ENCODE results near the gene TAF9.

The TAF9 gene

DNA sequence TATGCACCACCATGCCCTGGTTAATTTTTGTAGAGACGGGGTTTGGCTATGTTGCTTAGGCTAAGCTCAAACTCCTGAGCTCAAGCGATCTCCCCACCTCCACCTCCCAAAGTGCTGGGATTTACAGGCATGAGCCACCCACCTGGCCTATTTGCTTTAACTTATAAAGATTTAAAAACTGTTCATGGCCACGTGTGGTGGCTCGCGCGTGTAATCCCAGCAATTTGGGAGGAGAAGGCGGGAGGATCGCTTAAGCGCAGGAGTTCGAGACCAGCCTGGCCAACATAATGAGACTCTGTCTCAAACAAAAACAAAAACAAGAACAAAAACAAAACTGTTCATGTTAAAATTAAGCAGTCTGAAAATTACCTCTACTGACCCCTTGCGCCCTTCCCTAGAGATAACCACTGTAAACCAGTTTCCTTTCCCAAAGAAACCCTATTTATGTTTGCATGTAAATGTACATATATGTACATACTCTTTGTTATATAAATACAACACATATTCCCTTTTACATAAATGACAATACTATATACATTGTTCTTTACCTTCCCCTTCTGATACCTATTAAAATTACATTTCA is 1.5 kb downstream of the TAF9 start:
- Histone ChIP-seq H3K4me1 (ENCODE audit: control insufficient read depth, insufficient read depth, low read length) (no peaks in the 10 kb centered on the region), H3K4me3 (ENCODE audit: low read depth, low read length) (peak overlapping the region; percentile 66), H3K27ac (ENCODE audit: extremely low read depth, low read depth, low read length) (no peak overlapping the region), H3K9me3 (ENCODE audit: control insufficient read depth, insufficient read depth, low read depth, low read length) (no peaks in the 10 kb centered on the region), H3K36me3 (ENCODE audit: control insufficient read depth in 2 of 2, insufficient read depth in 1 of 2, low read length in 2 of 2) (peaks cover 27 to 37% of the 10 kb centered on the region in 2 experiments)
- POLR2A ChIA-PET, result interaction anchor here (0.6 to 1.6 kb wide), 2 partner anchors 35 to 303 kb away, joined by 3 to 4 read pairs; partner anchors contain the start of gene CCDC125
- CTCF ChIA-PET, result interaction anchor here (1.1 kb wide), 1 partner anchor 33 kb away, joined by 3 read pairs; no protein-coding TSS in a partner anchor
- TF ChIP-seq, protein P1, sequence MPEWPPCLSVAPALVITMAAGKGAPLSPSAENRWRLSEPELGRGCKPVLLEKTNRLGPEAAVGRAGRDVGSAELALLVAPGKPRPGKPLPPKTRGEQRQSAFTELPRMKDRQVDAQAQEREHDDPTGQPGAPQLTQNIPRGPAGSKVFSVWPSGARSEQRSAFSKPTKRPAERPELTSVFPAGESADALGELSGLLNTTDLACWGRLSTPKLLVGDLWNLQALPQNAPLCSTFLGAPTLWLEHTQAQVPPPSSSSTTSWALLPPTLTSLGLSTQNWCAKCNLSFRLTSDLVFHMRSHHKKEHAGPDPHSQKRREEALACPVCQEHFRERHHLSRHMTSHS (tag by site-specific recombination; IDR thresholded peaks at IDR 0.05), result no peak

GRCh38 chr5:69364850-69365249 is 4.5 kb downstream of the TAF9 start:
- H3K27ac ChIP-seq (ENCODE audit: extremely low read depth, low read depth, low read length), result no peak overlapping the region
- CTCF ChIA-PET, result interaction anchor here (0.6 kb wide), 1 partner anchor 66 kb away, joined by 3 read pairs; no protein-coding TSS in a partner anchor
- POLR2A ChIA-PET, result no interaction called here
- peaks cover 2% of the 10 kb centered on the region; the same call in 1 of the 2 replicates for H3K4me1 ChIP-seq (ENCODE audit: control insufficient read depth, insufficient read depth, low read length)
- H3K9me3 ChIP-seq (ENCODE audit: control insufficient read depth, insufficient read depth, low read depth, low read length), result no peaks in the 10 kb centered on the region
- no peak overlapping the region for H3K4me3 ChIP-seq (ENCODE audit: low read depth, low read length)
- TF ChIP-seq, protein P2, sequence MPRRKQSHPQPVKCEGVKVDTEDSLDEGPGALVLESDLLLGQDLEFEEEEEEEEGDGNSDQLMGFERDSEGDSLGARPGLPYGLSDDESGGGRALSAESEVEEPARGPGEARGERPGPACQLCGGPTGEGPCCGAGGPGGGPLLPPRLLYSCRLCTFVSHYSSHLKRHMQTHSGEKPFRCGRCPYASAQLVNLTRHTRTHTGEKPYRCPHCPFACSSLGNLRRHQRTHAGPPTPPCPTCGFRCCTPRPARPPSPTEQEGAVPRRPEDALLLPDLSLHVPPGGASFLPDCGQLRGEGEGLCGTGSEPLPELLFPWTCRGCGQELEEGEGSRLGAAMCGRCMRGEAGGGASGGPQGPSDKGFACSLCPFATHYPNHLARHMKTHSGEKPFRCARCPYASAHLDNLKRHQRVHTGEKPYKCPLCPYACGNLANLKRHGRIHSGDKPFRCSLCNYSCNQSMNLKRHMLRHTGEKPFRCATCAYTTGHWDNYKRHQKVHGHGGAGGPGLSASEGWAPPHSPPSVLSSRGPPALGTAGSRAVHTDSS (tag by site-specific recombination; IDR thresholded peaks at IDR 0.05), result peak; percentile 98
- TF ChIP-seq SALL2 (tag by site-specific recombination; IDR thresholded peaks at IDR 0.05; ENCODE audit: borderline replicate concordance) (no peak), ZNF112 (tag by site-specific recombination; IDR thresholded peaks at IDR 0.05) (no peak), ZFP41 (tag by site-specific recombination; IDR thresholded peaks at IDR 0.05; ENCODE audit: borderline replicate concordance) (no peak)
- TF ChIP-seq, protein P3, sequence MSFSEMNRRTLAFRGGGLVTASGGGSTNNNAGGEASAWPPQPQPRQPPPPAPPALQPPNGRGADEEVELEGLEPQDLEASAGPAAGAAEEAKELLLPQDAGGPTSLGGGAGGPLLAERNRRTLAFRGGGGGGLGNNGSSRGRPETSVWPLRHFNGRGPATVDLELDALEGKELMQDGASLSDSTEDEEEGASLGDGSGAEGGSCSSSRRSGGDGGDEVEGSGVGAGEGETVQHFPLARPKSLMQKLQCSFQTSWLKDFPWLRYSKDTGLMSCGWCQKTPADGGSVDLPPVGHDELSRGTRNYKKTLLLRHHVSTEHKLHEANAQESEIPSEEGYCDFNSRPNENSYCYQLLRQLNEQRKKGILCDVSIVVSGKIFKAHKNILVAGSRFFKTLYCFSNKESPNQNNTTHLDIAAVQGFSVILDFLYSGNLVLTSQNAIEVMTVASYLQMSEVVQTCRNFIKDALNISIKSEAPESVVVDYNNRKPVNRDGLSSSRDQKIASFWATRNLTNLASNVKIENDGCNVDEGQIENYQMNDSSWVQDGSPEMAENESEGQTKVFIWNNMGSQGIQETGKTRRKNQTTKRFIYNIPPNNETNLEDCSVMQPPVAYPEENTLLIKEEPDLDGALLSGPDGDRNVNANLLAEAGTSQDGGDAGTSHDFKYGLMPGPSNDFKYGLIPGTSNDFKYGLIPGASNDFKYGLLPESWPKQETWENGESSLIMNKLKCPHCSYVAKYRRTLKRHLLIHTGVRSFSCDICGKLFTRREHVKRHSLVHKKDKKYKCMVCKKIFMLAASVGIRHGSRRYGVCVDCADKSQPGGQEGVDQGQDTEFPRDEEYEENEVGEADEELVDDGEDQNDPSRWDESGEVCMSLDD (tag by site-specific recombination; IDR thresholded peaks at IDR 0.05), result no peak
- TF ChIP-seq, protein P4, sequence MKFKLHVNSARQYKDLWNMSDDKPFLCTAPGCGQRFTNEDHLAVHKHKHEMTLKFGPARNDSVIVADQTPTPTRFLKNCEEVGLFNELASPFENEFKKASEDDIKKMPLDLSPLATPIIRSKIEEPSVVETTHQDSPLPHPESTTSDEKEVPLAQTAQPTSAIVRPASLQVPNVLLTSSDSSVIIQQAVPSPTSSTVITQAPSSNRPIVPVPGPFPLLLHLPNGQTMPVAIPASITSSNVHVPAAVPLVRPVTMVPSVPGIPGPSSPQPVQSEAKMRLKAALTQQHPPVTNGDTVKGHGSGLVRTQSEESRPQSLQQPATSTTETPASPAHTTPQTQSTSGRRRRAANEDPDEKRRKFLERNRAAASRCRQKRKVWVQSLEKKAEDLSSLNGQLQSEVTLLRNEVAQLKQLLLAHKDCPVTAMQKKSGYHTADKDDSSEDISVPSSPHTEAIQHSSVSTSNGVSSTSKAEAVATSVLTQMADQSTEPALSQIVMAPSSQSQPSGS (tag by site-specific recombination; IDR thresholded peaks at IDR 0.05; ENCODE audit: low read depth), result peak; percentile 87
- peaks cover 36 to 45% of the 10 kb centered on the region in 2 experiments for H3K36me3 ChIP-seq (ENCODE audit: control insufficient read depth in 2 of 2, insufficient read depth in 1 of 2, low read length in 2 of 2)

DNA sequence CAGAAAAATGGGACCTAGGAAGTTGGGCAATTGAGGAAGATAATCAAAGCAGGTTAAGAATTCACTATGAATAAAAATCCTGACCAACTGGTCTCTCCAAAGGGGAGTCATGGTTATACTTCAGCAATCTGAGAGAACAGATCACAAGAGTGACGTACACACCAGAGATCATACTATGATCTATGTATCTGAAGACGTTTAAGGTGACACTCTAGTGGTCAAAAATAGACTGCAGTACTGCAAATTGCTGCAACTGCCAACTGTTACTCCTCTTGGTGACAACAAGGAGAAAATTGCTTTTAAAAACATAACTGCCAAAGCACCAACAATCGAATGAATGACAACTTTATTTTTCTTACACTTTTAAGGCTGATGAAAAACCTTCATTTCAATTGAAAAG is 4.9 kb downstream of the TAF9 start:
- no peak overlapping the region for H3K4me3 ChIP-seq (ENCODE audit: low read depth, low read length)
- peaks cover 5% of the 10 kb centered on the region for H3K4me1 ChIP-seq (ENCODE audit: control insufficient read depth, insufficient read depth, low read length)
- H3K9me3 ChIP-seq (ENCODE audit: control insufficient read depth, insufficient read depth, low read depth, low read length), result no peaks in the 10 kb centered on the region
- no peak overlapping the region for H3K27ac ChIP-seq (ENCODE audit: extremely low read depth, low read depth, low read length)
- TF ChIP-seq SCRT2 (tag by site-specific recombination; IDR thresholded peaks at IDR 0.05) (peak; percentile 77), RBAK (tag by site-specific recombination; IDR thresholded peaks at IDR 0.05) (no peak), CTCF (tag by site-specific recombination; IDR thresholded peaks at IDR 0.05) (0 out of 2 replicates have a peak, but pooled peaks have one; percentile 12)
- TF ChIP-seq, protein P5, sequence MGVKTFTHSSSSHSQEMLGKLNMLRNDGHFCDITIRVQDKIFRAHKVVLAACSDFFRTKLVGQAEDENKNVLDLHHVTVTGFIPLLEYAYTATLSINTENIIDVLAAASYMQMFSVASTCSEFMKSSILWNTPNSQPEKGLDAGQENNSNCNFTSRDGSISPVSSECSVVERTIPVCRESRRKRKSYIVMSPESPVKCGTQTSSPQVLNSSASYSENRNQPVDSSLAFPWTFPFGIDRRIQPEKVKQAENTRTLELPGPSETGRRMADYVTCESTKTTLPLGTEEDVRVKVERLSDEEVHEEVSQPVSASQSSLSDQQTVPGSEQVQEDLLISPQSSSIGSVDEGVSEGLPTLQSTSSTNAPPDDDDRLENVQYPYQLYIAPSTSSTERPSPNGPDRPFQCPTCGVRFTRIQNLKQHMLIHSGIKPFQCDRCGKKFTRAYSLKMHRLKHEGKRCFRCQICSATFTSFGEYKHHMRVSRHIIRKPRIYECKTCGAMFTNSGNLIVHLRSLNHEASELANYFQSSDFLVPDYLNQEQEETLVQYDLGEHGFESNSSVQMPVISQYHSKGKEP (tag by site-specific recombination; IDR thresholded peaks at IDR 0.05), result 0 out of 2 replicates have a peak, but pooled peaks have one; percentile 27
- ChIA-PET CTCF (no interaction called here), POLR2A (no interaction called here)
- peaks cover 36 to 45% of the 10 kb centered on the region in 2 experiments for H3K36me3 ChIP-seq (ENCODE audit: control insufficient read depth in 2 of 2, insufficient read depth in 1 of 2, low read length in 2 of 2)

All from HEK293 (cell line).